Smooth muscle cell (in vitro differentiated cells): ENCODE data around the gene MED29. TPM values are rescaled to one million over a fixed set of nuclear protein-coding genes. Genes with fewer than 3 reads are reported as not detected.

ENCODE experiments used
- DNase-seq: peaks from one replicate; lab custom pipeline; 2025; ENCODE audit not compliant: unreplicated experiment; lab: John Stamatoyannopoulos, UW
- H2AFZ ChIP-seq: fragments of 200-600 bp; sonication (generic); 2 replicates; pipeline ENCODE4 v1.6.0; 2016; ENCODE audit warnings: antibody characterized with exemption, low read depth, mild to moderate bottlenecking
- H3F3A ChIP-seq: fragments of 200-600 bp; sonication (generic); 2 replicates; pipeline ENCODE4 v1.6.0; 2017; ENCODE audit warnings: antibody characterized with exemption, low read depth
- H3K27ac ChIP-seq: fragments of 200-600 bp; sonication (generic); 2 replicates; pipeline ENCODE4 v1.5.1; 2016; ENCODE audit warnings: low read depth, mild to moderate bottlenecking
- H3K27me3 ChIP-seq: fragments of 200-600 bp; sonication (generic); 2 replicates; pipeline ENCODE4 v1.6.1; 2016; ENCODE audit warnings: low read depth, mild to moderate bottlenecking
- H3K36me3 ChIP-seq: fragments of 200-600 bp; sonication (generic); 2 replicates; pipeline ENCODE4 v1.5.1; 2016; ENCODE audit warnings: low read depth
- H3K4me1 ChIP-seq: fragments of 200-600 bp; sonication (generic); 2 replicates; pipeline ENCODE4 v1.5.1; 2016; ENCODE audit warnings: low read depth
- H3K4me2 ChIP-seq: fragments of 200-600 bp; sonication (generic); 2 replicates; pipeline ENCODE4 v1.6.0; 2016; ENCODE audit warnings: mild to moderate bottlenecking
- H3K4me3 ChIP-seq: fragments of 200-600 bp; sonication (generic); 2 replicates; pipeline ENCODE4 v1.5.1; 2016; ENCODE audit warnings: mild to moderate bottlenecking
- H3K79me2 ChIP-seq: fragments of 200-600 bp; sonication (generic); 2 replicates; pipeline ENCODE4 v1.6.0; 2016; ENCODE audit warnings: low read depth, mild to moderate bottlenecking
- H3K9ac ChIP-seq: fragments of 200-600 bp; sonication (generic); 2 replicates; pipeline ENCODE4 v1.6.0; 2016; ENCODE audit warnings: low read depth
- H3K9me3 ChIP-seq: fragments of 200-600 bp; sonication (generic); replicated peaks from 2 replicates; pipeline ENCODE4 v1.5.1; 2016; ENCODE audit warnings: low read depth
- H4K20me1 ChIP-seq: fragments of 200-600 bp; sonication (generic); 2 replicates; pipeline ENCODE4 v1.6.0; 2016; ENCODE audit warnings: low read depth
- CTCF ChIP-seq: fragments of 200-600 bp; sonication (generic); IDR thresholded peaks from 2 replicates; pipeline ENCODE4 v1.5.1; 2017; ENCODE audit warnings: borderline replicate concordance, mild to moderate bottlenecking, antibody characterized with exemption; ENCODE audit not compliant: insufficient read depth, poor library complexity, severe bottlenecking
- WGBS: methylation state at CpG from one replicate; pipeline ENCODE4 v1.1.7; 2016; ENCODE audit warnings: low lambda C conversion rate; 5-methylcytosine and 5-hydroxymethylcytosine counted together
- polyA plus RNA-seq: library from polyadenylated mRNA; unstranded; fragments of >200 nt; fragmentation: Nextera tagmentation; extraction: Ambion mirVana; gene quantifications from 2 replicates; pipeline ENCODE4 v1.2.1, GENCODE V29; 2016
- total RNA-seq: library from RNA; depleted of rRNA; stranded (reverse); fragments of >200 nt; gene quantifications from 2 replicates; pipeline ENCODE4 v1.2.3, GENCODE V29; 2014

Gene MED29
- total and polyA plus RNA-seq, 2 experiments from 2014 or later = 23.0 to 37.7 TPM

DNA sequence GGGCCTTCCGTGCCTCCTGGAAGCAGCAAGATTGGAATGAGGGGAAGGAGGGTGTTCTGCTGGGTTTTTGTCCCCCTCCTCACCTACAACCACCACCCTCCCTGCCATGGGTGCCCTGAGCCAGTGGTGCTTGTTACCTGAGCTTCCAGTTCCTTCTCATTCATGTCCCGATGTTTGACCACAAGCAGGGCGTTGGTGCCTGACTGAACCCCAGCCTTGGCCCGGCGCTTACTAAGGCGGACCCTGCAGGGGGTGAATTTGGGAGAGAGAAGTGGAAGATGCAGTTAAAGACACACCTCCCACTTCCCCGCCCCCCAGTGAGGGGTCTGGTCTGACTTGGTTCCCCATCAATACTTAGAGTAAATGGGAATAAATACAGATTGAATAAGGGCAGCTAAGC is 4.6 kb upstream of the MED29 start:
- Histone ChIP-seq H3K9me3 (no peaks in the 10 kb centered on the region), H3K79me2 (peaks cover 9% of the 10 kb centered on the region), H3K36me3 (peaks cover 3% of the 10 kb centered on the region), H4K20me1 (no peaks in the 10 kb centered on the region), H3K9ac (no peak overlapping the region), H3K4me1 (peaks cover 6% of the 10 kb centered on the region), H3K27ac (no peak overlapping the region), H3F3A (peaks cover 13% of the 10 kb centered on the region), H3K4me3 (no peak overlapping the region), H3K4me2 (no peak overlapping the region), H2AFZ (no peak overlapping the region), H3K27me3 (no peaks in the 10 kb centered on the region)
- no peak for DNase-seq
- WGBS = 95% methylated on average over 7 of the region's 7 CpGs
- no peak for TF ChIP-seq CTCF

DNA sequence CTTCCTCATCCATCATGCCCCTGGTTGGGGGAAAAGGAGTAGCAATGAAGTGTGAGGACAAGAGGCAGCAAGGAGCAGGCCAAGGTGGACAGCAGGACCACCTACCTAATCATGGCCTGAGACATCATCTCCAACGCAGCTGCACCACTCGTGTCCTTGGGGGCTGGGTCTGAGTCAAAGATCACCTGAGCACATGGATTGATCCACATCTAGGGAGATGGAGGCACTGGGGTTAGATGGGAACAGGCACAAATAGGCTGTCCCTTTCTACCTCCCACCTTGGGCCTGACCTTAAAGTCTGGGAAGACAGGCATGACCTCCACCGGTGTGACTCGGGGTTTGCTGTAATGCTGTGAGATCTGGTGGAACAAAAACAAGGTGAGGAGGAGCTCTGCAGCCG is 2.5 kb upstream of the MED29 start:
- TF ChIP-seq CTCF = no peak
- WGBS = 96% methylated on average over 5 of the region's 5 CpGs
- no peak for DNase-seq
- Histone ChIP-seq H3K79me2 (peaks cover 30% of the 10 kb centered on the region), H3K9ac (no peak overlapping the region), H3K36me3 (peaks cover 3% of the 10 kb centered on the region), H3K4me3 (no peak overlapping the region), H3K9me3 (no peaks in the 10 kb centered on the region), H2AFZ (no peak overlapping the region), H3K4me2 (no peak overlapping the region), H4K20me1 (no peaks in the 10 kb centered on the region), H3K4me1 (peaks cover 13% of the 10 kb centered on the region), H3K27ac (no peak overlapping the region), H3F3A (peaks cover 13% of the 10 kb centered on the region), H3K27me3 (no peaks in the 10 kb centered on the region)

DNA sequence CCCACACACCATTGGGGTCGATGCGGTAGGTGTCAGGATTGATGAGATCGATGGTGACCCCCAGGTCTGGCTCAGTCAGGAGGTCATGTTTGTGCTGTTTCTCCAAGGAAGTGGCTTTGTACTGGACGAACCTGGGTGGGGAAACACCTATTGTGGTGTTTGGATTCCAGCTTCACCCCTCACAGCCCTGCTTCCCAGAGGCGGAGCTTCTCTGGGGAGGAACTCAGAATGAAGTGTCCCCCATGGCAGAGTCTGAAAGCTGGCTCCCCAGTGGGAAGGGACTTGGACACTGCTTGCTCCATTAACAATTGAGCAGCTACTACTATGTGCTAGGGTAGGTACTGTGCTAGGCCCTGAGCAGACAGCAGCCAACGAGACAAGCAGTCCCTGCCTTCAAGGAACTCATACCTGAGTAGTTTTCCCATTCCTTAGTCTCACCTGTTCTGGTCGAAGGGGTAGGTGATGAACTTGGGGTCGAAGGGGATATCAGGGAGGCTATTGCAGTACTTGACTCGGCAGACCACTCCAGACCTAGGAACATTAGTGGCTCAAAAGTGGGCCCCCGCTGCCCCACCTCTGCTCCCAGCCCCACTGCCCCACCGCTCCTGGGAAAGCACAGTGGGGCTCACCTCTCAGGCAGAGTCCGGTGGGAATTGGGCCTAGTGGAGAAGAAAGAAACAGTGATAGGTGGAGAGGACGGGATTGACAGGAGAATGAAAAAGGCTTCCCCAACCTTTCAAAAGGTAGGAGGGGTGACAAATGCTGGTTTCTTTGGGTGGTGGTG is 1.4 kb upstream of the MED29 start:
- Histone ChIP-seq H3K4me2 (peak overlapping the region; percentile 85), H3K27me3 (no peaks in the 10 kb centered on the region), H3K27ac (peak overlapping the region; percentile 93), H3K36me3 (peaks cover 3% of the 10 kb centered on the region), H3K4me3 (peak overlapping the region; percentile 80), H3K4me1 (peaks cover 13% of the 10 kb centered on the region), H2AFZ (no peak overlapping the region), H3F3A (peaks cover 13% of the 10 kb centered on the region), H3K9ac (peak overlapping the region; percentile 95), H3K9me3 (no peaks in the 10 kb centered on the region), H3K79me2 (peaks cover 35% of the 10 kb centered on the region), H4K20me1 (no peaks in the 10 kb centered on the region)
- no peak for DNase-seq
- WGBS = 82% methylated on average over 12 of the region's 13 CpGs
- no peak for TF ChIP-seq CTCF

- Histone ChIP-seq H3K27ac (peak overlapping the region; percentile 93), H2AFZ (no peak overlapping the region), H3K27me3 (no peaks in the 10 kb centered on the region), H3K9ac (peak overlapping the region; percentile 95), H3K4me3 (peak overlapping the region; percentile 80), H3K4me1 (peaks cover 13% of the 10 kb centered on the region), H3K79me2 (peaks cover 35% of the 10 kb centered on the region), H3K36me3 (peaks cover 3% of the 10 kb centered on the region), H3F3A (peaks cover 13% of the 10 kb centered on the region), H3K4me2 (peak overlapping the region; percentile 85), H4K20me1 (no peaks in the 10 kb centered on the region), H3K9me3 (no peaks in the 10 kb centered on the region)
- WGBS = 2% methylated on average over 10 of the region's 10 CpGs
- no peak for TF ChIP-seq CTCF
- no peak for DNase-seq
These were observed 777 bp upstream of the MED29 start for GRCh38 chr19:39390451-39390750.
